ENCODE results near the gene QRICH2.
"Not testable (repeated sequence)": the region's sequence is repeated elsewhere in the genome, so short reads cannot be mapped to it uniquely, and the experiment has no call there.

Gene QRICH2

DNA sequence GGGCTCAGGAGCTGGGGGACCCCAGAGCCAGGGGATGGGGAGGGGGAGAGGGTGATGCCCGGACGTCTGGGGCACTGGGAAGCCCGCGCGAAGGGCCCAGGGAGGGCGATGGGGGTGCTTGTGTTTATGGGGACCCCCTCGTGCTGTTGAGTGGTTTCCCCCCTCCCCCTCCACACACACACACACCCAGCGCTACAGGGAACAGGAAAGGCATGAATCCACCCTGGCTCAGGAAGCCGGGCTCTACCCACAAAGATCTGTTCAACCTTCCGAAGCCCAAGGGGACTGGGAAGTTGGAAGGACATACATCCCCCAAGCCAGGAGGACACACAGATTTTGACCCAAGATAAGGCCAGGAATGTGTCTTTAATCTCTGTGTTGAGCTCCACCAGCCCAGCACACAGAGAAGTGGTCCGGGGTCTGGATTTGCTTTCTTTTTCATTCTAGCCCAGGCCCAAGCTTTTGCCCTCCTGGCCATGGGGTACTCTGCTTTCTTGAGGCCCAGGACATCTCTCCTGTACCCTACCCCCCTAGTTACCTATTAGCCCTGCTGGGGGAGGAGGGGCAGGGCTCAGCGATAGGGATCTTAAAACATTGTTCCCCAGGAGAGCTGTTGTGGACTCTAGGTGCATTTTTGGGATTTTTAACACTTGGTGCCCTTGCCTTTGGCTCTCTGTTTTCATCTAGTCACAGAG lies 41.7 kb downstream of the QRICH2 start:
- DNase-seq (ENCODE audit: low read depth in 2 of 2) = no peak

DNA sequence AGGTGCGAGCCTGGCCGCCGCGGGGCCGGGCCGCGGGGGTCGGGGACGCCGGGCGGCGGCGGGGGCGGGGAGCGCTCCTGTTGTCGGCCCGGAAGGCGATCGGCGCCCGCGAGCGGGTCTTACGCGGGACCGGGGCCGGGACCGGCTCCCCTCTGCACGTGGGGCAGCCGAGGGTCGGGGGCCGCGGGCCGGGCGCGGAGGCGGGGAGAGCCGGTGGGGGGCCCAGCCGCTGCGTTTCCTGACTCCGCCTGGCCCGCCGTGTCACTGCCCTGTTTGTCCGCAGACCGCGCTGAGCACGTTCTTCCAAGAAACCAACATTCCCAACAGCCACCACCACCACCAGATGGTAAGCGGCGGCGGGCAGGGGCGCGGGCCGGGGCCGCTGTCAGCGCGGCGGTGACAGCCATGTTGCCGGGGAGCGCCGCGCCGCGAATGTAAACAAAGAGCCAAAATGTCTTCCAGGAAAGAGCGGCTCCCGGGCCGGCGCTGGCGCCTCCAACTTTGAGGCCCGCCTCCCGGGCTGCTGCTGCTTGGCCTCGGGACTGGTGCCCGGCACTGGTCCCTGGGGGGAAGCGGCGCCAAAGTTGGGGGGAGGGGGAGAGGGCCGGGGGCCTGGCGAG lies 42.3 kb downstream of the QRICH2 start:
- no peak for DNase-seq (ENCODE audit: low read depth in 2 of 2)

GRCh38 chr17:76264755-76265623 lies 43.1 kb downstream of the QRICH2 start, which contains the start of gene UBALD2:
Gene UBALD2 (plus strand): TSS chr17:76265348. CDS start chr17:76265506, 158 bp downstream.
- peak; percentile 97 for DNase-seq (ENCODE audit: low read depth in 2 of 2)

GRCh38 chr17:76264425-76264754 lies 43.7 kb downstream of the QRICH2 start:
- no peak for DNase-seq (ENCODE audit: low read depth in 2 of 2)

GRCh38 chr17:76263896-76264295 lies 44.2 kb downstream of the QRICH2 start:
- no peak for DNase-seq (ENCODE audit: low read depth in 2 of 2)

DNA sequence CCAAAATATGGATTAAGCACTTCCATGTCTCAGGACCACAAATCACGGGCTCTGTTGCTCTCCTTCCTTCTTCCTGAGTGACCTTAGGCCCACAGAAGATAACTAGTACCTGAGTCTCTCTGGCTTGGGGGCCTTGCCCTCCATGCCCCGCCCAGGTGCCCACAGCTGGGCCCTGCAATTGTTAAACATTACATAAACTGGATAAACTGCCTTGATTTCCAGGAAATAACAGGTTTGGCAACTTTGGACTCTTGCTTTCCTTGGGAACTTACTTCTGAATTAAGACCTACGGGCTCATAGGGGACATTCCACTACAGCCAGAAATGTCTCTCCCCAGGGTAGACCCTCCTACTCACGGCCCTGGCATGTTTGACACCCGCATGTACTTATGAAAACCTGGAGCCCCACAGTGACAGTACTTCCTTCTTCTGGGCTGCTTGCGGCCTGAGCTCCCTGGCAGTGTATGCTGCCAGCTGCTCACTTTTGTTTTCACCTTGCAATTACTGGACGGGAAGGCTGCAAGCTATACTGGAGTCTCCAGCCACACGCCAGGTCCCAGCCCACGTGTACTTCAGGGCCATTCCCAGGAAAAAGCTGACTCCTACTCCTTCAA lies 45.2 kb downstream of the QRICH2 start:
- no peak for DNase-seq (ENCODE audit: low read depth in 2 of 2)

- no peak for DNase-seq (ENCODE audit: low read depth in 2 of 2)
These were observed 46.5 kb downstream of the QRICH2 start for GRCh38 chr17:76261421-76262215.

DNA sequence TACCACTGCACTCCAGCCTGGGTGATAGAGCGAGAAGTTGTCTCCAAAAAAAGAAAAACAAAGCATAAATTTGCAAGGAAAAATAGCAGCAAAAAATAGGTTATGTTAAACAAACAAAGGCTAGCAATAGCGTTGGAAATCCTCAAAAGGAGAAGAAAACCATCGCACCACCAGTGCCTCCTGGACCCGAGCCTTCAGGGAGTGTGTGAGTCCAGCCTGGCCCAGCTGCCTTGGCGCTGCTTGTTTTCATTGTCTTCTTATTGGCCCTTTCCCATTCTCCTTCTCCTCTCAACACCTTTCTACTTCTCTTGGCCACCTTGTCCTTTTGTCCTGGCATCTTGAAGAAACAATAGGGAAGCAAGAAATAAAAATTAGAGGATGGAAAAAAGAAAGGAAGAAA lies 47.4 kb downstream of the QRICH2 start:
- DNase-seq (ENCODE audit: low read depth in 2 of 2) = no peak

- no peak for DNase-seq (ENCODE audit: low read depth in 2 of 2)
These were observed 47.9 kb downstream of the QRICH2 start for GRCh38 chr17:76260220-76260619.

- not testable (repeated sequence) for DNase-seq (ENCODE audit: low read depth in 2 of 2)
These were observed 51.5 kb downstream of the QRICH2 start for GRCh38 chr17:76256430-76257050.

GRCh38 chr17:76255801-76256429 lies 52.2 kb downstream of the QRICH2 start:
- DNase-seq (ENCODE audit: low read depth in 2 of 2) = no peak

DNA sequence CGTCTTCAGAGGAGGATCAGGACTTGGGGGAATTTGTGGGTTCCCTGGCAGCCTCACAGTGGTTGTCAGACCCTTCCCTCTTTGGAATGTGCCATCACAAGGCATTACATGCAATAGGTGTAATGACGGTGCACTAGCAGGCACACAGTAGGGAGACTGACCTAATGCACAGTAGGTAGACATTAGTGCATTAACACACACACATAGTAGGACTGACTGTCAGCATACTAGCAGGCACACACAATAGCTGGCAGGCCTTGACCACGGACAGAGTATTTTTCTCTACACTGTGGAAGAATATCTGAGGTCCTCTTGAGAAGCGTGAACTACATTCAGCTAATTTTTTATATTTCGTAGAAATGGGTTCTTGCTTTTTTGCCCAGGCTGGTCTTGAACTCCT lies 53.8 kb downstream of the QRICH2 start:
- DNase-seq (ENCODE audit: low read depth in 2 of 2) = no peak

DNA sequence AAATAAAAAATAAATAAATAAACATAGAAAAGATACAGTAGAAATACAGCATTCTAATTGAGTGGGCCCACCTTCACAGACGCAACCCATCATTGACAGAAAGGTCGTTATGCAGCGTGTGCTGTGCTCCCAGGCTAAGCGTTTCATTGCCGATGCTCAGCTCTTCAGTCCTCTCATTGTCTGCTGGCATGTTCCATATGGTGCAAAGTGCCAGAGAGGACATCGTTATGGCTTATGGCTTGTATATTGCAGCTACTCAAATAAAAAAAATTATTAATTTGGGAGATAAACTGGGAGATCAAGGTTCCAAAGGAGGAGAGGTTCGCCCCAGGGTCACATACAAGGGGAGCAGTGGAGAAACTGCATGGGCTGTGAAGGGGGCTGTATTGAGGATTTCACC lies 54.2 kb downstream of the QRICH2 start:
- DNase-seq (ENCODE audit: low read depth in 2 of 2) = no peak

DNA sequence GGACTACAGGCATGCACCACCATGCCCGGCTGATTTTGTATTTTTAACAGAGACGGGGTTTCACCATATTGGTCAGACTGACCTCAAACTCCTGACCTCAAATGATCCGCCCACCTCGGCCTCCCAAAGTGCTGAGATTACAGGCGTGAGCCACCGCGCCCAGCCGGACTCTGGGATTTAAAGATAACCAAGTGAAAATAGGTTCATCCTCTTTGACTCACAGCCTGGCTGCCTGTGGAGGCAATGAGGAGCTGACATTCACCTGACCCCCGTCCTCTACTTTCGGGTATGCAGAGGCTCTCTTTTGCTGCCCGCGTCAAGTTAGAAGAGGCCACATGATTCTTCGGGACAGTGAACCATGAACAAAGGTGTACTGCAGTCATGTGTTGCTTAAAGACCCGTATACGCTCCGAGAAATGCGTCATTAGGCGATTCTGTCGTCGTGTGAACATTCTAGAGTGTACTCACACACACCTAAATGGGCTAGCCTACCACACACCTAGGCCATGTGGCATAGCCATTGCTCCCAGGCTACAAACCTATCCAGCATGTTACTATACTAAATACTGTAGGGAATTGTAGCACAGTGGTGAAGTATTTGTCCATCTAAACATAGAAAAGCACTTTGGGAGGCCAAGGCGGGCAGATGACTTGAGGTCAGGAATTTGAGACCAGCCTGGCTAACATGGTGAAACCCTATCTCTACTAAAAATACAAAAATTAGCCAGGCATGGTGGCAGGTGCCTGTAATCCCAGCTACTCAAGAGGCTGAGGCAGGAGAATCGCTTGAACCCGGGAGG lies 54.9 kb downstream of the QRICH2 start:
- DNase-seq (ENCODE audit: low read depth in 2 of 2) = not testable (repeated sequence)

- no peak for DNase-seq (ENCODE audit: low read depth in 2 of 2)
These were observed 55.8 kb downstream of the QRICH2 start for GRCh38 chr17:76252040-76252954.

- no peak for DNase-seq (ENCODE audit: low read depth in 2 of 2)
These were observed 56.5 kb downstream of the QRICH2 start for GRCh38 chr17:76251478-76252039.

DNA sequence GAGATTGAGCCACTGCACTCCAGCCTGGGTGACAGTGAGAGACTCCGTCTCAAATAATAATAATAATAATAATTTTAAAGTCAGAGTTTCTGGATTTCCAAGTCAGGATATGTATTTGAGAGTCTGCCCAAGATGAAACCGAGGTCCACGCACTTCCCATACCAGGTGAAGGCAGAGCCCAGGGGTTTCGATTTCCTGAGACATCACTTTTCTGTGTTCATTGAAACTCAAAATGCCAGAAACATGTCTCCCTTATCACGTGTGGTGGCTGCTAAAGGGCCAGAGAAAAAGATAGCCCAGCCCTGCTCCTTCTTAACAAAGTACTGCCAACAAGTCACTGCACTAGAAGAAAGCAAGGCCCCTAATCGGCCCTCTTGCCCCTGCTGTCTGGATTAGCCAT lies 57.9 kb downstream of the QRICH2 start:
- DNase-seq (ENCODE audit: low read depth in 2 of 2) = no peak

Measured in activated CD4-positive, alpha-beta T cell treated with anti-CD3 and anti-CD28 coated beads for 24 hours (primary cell).